NCI-H446 (cell line): ENCODE results near the gene RHCE.
"Not testable (repeated sequence)": the region's sequence is repeated elsewhere in the genome, so short reads cannot be mapped to it uniquely, and the experiment has no call there.

ENCODE experiments used
- DNase-seq, 2 experiments: peaks; one replicate each; lab custom pipeline; 2025; lab: John Stamatoyannopoulos, UW

RHCE gene

DNA sequence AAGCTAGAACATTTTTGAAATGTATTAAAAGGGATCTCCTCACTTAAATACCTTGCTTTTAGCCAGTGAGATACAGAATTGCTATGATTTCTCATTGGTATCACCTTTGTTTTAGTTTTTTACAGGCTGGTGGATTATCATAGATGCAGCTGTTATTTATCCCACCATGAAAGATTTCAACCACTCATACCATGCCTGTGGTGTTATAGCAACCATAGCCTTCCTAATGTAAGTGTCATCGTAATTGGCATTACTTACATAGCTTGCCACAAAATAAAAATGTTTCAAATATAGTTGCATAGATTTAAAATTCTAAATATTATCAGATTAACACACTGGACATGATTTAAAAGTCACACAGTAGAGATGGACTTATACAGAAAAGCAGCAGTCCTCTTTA lies 77.8 kb downstream of the RHCE start:
- no peak for DNase-seq

DNA sequence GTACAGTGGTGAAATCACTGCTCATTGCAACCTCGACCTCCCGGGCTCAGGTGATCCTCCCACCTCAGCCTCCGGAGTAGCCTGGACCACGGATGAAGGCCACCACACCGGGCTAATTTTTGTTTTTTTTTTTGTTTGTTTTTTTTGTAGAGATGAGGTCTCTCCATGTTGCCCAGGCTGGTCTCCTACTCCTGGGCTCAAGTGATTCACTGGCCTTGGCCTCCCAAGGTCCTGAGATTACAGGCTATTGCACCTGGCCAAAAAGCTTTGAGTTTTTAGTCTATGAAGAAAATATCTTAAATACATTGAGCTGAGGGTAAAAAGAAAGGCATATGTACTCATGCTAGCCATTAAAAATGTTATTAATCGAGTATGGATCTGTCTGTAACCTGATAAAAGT lies 78.9 kb downstream of the RHCE start:
- DNase-seq: no peak

DNA sequence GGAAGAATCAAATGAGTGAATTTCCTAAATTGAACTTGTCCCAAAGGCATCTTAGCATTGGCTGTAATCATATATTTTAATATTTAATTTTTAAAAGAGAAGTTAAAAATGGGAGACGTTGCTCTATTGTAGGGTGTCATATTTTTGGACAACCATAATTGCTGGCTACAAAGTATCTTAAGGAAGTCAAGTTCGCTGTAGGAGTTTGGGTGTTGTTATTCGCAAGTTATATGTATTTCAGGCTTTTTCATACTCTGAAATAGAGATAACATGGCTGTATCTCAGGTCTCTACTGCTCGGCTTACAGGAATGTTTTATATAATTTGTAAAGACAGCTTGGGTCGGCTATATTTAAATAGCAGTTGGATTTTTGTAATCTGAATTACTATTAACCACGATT lies 81.6 kb downstream of the RHCE start:
- no peak for DNase-seq

DNA sequence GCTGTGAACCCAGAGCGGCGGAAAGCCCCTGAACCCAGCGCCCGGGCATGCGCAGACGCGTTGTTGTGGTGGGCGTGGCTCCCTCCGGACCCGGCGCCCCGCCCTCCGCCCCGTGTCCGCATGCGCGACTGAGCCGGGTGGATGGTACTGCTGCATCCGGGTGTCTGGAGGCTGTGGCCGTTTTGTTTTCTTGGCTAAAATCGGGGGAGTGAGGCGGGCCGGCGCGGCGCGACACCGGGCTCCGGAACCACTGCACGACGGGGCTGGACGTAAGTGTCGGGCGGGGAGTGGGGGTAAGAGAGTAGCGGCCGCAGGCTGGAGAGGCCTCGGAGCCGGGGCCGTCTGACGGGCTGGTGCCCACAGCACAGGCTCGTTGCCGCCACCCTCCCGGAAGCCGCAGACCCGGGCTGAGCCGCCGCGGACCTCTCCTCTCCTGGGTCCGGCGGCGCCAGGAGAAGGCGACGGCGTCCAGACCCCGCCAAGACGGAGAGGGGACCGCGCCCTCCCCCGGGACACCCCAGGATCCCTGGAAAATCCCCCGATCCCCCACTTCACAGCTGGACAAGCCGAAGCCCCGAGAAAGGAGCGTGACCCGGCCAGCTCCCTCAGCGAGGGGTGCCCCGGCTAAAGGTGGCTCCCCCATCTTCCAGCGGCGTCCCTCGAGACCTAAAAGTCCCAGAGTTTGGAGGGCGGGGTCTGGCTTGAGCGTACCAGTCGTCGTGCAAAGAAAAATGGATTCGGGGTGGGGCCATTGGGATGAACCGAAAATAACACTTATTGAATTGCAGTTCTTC lies 82.2 kb downstream of the RHCE start, which contains the start of gene TMEM50A:
Gene TMEM50A, plus strand, starts transcription at position 147 of the 794 bp plus-strand sequence. CDS start 2,153 bp downstream, outside the sequence.
- DNase-seq: peak; percentile 84 to 88

DNA sequence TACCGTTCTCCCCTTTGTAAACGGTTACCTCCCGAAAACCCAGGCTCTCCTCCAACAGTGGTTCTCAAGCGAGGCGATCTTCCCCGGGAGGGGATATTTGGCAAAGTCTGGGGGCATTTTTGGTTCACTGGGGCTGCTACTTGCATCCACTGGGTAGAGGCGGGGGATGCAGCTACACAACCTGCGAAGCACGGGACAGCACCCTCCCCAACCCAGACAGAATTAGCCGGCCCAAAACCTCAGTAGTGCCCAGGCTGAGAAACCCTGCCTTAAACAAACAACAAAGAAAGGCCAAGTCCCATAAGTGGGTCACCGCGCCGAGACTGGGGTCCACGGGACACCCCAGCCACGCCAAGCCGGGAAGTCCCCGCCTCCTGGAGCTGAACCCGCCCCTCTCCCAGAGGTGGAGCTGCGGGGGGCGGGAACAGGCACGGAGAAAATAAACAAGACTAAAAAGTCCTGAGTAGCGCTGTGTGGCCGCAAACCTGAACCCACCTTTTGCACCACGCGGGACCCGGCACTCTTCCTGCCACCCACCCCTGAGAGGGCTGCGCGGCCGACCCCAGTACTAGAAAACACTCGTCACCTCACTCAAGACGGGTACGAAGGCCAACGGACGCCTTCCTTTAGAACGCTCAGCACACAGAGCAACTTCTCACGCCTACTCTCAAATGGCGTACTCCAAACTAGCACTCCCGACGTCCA lies 83.0 kb downstream of the RHCE start:
- not testable (repeated sequence) for DNase-seq

DNA sequence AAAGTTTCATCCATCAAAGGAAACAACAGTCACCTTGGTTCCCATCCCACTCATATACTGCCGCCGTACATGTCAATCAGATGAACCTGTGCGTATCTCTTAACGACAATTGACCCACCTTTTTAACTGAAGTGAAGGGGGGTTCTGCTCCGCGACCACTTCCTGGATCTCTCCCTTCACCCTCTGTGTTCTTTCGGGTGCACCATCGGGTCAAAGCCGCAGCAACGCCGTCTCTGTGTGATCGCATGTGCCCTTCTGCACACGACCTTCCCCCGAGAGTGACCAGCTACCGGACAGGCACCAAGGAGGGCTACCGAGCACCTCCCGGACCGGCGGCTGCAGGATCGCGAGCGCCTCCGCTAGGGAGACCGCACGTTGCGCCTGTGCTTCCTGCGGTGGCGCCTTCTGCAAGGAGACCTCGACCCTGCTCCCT lies 83.7 kb downstream of the RHCE start:
- DNase-seq: not testable (repeated sequence)

DNA sequence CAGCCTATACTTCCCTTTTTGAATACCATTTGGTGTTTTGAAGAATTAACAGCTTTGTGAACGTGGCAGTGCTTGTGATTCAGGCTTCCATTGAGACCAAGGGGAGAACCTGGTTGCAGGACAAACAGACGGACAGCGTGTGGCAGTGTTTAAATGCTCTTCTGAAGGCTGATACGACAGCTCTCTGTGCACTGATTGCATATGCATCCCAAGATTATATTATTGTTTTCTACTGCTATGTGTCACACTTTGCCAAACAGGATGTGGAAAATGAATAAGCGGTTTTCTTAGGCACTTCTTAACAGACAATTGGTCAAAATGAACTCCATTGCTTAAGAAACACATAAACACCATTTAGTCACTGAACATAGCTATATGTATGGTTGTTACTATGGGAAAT lies 90.7 kb downstream of the RHCE start:
- DNase-seq: not testable (repeated sequence)

DNA sequence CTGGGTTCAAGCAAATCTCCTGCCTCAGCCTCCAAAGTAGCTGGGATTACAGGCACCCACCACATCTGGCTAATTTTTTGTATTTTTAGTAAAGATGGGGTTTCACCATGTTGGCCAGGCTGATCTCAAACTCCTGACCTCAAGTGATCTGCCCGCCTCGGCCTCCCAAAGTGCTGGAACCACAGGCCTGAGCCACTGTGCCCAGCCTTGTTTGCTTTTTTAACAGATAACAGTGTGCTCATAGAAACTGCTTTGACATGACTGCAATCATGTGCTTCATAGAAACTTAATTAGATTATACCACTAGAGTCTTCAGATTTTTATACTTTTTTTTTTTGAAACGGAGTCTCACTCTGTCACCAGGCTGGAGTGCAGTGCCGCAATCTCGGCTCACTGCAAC lies 91.3 kb downstream of the RHCE start:
- not testable (repeated sequence) for DNase-seq

DNA sequence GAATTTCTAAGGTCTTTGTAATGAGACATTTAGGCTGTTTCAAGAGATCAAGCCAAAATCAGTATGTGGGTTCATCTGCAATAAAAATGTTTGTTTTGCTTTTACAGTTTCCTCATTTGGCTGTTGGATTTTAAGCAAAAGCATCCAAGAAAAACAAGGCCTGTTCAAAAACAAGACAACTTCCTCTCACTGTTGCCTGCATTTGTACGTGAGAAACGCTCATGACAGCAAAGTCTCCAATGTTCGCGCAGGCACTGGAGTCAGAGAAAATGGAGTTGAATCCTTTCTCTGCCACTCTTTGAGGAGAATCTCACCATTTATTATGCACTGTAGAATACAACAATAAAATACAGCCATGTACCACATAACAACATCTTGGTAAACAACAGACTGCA lies 91.8 kb downstream of the RHCE start:
- not testable (repeated sequence) for DNase-seq

DNA sequence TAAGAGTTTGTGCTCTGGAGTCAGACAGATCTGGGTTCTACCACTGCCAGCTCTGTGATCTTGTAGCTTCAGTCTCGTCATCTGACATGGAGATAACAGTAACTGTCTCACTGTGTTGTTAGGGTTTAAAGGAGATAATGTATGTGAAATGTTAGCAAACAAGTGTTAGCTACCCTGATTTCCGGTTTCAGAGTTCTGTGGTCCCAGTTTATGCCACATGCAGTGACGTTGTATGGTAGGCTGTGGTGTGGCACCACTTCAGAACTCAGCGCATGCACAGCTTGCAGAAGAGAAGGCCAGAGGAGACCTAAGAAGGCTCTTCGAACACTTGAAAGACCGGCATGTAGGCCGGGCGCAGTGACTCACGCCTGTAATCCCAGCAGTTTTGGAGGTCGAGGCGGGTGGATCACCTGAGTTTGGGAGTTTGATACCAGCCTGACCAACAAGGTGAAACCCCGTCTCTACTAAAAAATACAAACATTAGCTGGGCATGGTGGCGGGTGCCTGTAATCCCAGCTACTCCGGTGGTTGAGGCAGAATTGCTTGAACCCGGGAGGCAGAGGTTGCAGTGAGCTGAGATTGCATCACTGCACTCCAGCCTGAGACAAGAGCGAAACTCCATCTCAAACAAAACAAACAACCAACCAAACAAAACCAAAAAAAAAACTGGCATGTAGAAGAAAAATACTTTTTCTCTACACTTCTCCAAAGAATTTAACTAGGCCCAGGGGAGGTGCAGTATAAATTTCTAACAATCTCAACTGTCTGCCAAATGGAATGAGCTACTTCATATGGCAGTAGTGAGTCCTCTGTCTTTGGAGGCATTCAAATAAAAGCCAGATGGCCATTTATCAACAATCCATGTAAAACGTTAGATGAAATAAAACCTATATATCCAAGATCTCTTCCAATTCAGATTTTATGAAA lies 92.5 kb downstream of the RHCE start:
- DNase-seq: not testable (repeated sequence)

DNA sequence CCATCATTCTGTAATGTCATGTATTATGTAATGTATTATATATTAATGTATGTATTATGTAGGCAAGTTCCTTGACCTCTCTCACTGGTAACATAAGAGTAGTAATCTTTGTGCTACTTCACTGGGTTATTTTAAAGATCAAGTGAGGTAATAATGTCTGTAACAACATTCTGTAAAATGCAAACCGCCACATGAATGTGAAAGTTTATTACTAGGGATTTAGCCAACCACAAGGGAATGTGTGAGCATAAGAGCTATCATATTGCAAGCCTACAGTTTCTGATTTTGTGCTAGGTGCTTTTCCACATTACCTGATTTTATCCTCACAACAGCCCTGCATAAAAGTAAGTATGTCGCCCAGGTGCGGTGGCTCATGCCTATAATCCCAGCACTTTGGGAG lies 96.2 kb downstream of the RHCE start:
- DNase-seq: not testable (repeated sequence)

DNA sequence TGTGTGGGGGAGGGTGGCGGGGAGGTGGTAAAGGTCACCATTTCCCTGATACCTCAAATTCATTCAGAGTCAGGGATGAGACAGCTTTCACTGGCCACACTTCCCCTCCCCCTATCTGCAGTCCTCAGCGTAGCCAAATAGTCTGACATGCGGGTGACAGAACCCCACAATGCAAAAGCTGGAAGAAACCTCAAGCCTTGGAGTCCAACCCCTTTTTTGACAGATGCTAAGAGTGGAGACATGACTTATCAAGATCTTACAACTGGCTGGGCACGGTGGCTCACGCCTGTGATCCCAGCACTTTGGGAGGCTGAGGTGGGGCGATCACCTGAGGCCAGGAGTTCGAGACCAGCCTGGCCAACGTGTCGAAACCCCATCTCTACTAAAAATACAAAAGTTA lies 98.5 kb downstream of the RHCE start:
- DNase-seq: not testable (repeated sequence)

DNA sequence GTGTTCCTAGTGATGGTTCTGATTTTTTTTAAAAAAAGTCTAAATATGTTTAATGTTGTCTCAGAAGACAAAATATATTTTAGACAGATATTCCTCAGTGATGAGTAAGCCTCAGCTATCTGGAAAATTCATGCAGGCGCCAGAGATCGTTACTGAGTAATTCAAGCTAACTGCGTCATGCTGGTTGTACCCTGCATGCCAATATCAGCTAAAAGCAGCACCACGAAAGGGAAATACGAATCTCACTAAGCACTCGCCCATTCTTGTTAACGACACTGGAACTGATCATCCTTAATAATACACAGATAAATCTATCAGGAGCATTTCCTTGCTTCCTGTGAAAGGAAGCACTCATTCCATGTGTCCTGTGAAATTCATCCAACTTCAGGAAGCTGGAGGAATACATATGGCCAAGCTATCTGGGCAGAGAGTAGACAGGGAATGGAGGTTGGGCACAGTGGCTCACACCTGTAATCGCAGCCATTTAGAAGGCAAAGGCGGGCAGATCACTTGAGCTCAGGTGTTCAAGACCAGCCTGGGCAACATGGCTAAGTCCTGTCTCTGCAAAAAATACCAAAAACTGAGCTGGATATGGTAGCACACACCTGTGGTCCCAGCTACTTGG lies 100.2 kb downstream of the RHCE start:
- DNase-seq: not testable (repeated sequence)

DNA sequence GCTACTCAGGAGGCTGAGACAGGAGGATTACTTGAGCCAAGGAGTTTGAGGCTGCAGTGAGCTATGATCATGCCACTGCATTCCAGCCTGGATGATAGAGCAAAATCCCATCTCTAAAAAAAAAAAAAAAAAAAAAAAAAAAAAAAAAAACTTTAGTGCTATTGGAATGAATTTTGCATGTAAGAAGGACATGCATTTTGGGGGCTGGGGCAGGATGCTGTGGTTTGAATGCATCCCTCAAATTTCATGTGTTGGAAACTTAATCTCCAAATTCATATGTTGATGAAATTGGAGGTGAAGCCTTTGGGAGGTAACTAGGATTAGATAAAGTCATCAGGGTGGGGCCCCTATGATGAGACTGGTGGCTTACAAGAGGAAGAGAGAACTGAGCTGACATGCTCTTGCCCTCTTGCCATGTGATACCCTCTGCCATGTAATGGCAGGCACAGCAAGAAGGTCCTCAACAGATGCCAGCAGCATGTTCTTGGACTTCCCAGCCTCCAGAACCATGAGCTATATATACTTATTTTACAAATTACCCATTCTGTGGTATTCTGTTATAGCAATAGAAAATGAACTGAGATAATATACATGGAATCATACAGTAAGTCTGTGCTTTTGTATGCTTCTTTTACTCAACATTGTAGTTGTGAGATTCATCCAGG lies 107.7 kb downstream of the RHCE start:
- not testable (repeated sequence) for DNase-seq
